ENCODE measurements around the gene SCAPER. TPM values are rescaled to one million over a fixed set of nuclear protein-coding genes. Genes with fewer than 3 reads are reported as not detected.
A peak's percentile ranks its signal among the peaks of the same experiment; 100 is the strongest.

SCAPER gene
- total and polyA plus RNA-seq, 10 of the 15 experiments (the other 5 are each of a cell fraction or from before 2014, with no cell fraction given): 1.0 to 7.7 (median 3.9) TPM

DNA sequence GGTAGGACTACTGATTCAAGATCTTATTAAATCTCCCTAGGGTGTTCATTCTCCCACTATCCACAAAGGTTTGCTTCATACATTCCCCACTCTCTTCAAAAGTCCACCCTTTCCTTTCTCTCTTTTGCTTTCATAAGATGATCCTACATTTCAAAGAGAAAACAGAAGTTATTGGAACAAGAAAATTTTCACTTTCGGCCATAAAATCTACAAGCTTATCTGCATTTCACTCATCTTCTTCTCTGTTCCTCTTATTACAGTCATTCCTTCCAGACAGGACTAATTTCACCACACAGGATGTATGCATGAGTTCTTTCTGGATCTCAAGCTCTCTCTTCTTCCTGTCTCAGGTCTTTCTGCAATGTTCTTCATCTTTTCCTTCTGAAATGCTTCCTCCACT, 329.9 kb downstream of the SCAPER start (continued):
- TF ChIP-seq, protein P1, sequence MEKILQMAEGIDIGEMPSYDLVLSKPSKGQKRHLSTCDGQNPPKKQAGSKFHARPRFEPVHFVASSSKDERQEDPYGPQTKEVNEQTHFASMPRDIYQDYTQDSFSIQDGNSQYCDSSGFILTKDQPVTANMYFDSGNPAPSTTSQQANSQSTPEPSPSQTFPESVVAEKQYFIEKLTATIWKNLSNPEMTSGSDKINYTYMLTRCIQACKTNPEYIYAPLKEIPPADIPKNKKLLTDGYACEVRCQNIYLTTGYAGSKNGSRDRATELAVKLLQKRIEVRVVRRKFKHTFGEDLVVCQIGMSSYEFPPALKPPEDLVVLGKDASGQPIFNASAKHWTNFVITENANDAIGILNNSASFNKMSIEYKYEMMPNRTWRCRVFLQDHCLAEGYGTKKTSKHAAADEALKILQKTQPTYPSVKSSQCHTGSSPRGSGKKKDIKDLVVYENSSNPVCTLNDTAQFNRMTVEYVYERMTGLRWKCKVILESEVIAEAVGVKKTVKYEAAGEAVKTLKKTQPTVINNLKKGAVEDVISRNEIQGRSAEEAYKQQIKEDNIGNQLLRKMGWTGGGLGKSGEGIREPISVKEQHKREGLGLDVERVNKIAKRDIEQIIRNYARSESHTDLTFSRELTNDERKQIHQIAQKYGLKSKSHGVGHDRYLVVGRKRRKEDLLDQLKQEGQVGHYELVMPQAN (conservative IDR thresholded peaks at IDR 0.05): no peak
- TF ChIP-seq, protein P2, sequence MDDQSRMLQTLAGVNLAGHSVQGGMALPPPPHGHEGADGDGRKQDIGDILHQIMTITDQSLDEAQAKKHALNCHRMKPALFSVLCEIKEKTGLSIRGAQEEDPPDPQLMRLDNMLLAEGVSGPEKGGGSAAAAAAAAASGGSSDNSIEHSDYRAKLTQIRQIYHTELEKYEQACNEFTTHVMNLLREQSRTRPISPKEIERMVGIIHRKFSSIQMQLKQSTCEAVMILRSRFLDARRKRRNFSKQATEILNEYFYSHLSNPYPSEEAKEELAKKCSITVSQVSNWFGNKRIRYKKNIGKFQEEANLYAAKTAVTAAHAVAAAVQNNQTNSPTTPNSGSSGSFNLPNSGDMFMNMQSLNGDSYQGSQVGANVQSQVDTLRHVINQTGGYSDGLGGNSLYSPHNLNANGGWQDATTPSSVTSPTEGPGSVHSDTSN (IDR thresholded peaks at IDR 0.05; ENCODE audit: insufficient replicate concordance, low read depth, low read length): no peak
- TF ChIP-seq MTA3 (IDR thresholded peaks at IDR 0.05; ENCODE audit: borderline replicate concordance, low read length) (peak; percentile 99), SMAD5 (IDR thresholded peaks at IDR 0.05; ENCODE audit: low read depth) (no peak), EZH2 (IDR thresholded peaks at IDR 0.05; ENCODE audit: borderline replicate concordance, control insufficient read depth, low read depth, low read length) (no peak), KAT2A (conservative IDR thresholded peaks at IDR 0.05; ENCODE audit: control insufficient read depth, low read depth, low read length) (no peak), ZNF622 (IDR thresholded peaks at IDR 0.05) (no peak), SREBF2 (IDR thresholded peaks at IDR 0.05; ENCODE audit: low read length) (no peak), RAD21 (IDR thresholded peaks at IDR 0.05; ENCODE audit: insufficient read depth, low read depth, low read length) (no peak), BHLHE40 (IDR thresholded peaks at IDR 0.05; ENCODE audit: borderline replicate concordance in 1 of 2, low read depth in 2 of 2, low read length in 1 of 2) (peak; percentile 41 to 45; a peak in 1 of 4 replicates), SMARCA5 (IDR thresholded peaks at IDR 0.05) (no peak), HCFC1 (IDR thresholded peaks at IDR 0.05; ENCODE audit: low read length) (no peak), ZNF384 (IDR thresholded peaks at IDR 0.05; ENCODE audit: borderline replicate concordance, low read depth, low read length) (no peak)
- TF ChIP-seq, protein P3, sequence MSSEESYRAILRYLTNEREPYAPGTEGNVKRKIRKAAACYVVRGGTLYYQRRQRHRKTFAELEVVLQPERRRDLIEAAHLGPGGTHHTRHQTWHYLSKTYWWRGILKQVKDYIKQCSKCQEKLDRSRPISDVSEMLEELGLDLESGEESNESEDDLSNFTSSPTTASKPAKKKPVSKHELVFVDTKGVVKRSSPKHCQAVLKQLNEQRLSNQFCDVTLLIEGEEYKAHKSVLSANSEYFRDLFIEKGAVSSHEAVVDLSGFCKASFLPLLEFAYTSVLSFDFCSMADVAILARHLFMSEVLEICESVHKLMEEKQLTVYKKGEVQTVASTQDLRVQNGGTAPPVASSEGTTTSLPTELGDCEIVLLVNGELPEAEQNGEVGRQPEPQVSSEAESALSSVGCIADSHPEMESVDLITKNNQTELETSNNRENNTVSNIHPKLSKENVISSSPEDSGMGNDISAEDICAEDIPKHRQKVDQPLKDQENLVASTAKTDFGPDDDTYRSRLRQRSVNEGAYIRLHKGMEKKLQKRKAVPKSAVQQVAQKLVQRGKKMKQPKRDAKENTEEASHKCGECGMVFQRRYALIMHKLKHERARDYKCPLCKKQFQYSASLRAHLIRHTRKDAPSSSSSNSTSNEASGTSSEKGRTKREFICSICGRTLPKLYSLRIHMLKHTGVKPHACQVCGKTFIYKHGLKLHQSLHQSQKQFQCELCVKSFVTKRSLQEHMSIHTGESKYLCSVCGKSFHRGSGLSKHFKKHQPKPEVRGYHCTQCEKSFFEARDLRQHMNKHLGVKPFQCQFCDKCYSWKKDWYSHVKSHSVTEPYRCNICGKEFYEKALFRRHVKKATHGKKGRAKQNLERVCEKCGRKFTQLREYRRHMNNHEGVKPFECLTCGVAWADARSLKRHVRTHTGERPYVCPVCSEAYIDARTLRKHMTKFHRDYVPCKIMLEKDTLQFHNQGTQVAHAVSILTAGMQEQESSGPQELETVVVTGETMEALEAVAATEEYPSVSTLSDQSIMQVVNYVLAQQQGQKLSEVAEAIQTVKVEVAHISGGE (CRISPR knock-in tag; IDR thresholded peaks at IDR 0.05): no peak
- TF ChIP-seq, protein P4, sequence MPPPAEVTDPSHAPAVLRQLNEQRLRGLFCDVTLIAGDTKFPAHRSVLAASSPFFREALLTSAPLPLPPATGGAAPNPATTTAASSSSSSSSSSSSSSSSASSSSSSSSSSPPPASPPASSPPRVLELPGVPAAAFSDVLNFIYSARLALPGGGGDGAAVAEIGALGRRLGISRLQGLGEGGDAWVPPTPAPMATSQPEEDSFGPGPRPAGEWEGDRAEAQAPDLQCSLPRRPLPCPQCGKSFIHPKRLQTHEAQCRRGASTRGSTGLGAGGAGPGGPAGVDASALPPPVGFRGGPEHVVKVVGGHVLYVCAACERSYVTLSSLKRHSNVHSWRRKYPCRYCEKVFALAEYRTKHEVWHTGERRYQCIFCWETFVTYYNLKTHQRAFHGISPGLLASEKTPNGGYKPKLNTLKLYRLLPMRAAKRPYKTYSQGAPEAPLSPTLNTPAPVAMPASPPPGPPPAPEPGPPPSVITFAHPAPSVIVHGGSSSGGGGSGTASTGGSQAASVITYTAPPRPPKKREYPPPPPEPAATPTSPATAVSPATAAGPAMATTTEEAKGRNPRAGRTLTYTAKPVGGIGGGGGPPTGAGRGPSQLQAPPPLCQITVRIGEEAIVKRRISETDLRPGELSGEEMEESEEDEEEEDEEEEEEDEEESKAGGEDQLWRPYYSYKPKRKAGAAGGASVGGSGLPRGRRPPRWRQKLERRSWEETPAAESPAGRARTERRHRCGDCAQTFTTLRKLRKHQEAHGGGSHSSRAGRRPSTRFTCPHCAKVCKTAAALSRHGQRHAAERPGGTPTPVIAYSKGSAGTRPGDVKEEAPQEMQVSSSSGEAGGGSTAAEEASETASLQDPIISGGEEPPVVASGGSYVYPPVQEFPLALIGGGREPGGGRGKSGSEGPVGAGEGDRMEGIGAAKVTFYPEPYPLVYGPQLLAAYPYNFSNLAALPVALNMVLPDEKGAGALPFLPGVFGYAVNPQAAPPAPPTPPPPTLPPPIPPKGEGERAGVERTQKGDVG (CRISPR knock-in tag; IDR thresholded peaks at IDR 0.05): no peak
- TF ChIP-seq, protein P5, sequence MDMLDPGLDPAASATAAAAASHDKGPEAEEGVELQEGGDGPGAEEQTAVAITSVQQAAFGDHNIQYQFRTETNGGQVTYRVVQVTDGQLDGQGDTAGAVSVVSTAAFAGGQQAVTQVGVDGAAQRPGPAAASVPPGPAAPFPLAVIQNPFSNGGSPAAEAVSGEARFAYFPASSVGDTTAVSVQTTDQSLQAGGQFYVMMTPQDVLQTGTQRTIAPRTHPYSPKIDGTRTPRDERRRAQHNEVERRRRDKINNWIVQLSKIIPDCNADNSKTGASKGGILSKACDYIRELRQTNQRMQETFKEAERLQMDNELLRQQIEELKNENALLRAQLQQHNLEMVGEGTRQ (IDR thresholded peaks at IDR 0.05; ENCODE audit: borderline replicate concordance, low read depth, low read length): no peak
- TF ChIP-seq, protein P6, sequence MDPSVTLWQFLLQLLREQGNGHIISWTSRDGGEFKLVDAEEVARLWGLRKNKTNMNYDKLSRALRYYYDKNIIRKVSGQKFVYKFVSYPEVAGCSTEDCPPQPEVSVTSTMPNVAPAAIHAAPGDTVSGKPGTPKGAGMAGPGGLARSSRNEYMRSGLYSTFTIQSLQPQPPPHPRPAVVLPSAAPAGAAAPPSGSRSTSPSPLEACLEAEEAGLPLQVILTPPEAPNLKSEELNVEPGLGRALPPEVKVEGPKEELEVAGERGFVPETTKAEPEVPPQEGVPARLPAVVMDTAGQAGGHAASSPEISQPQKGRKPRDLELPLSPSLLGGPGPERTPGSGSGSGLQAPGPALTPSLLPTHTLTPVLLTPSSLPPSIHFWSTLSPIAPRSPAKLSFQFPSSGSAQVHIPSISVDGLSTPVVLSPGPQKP (IDR thresholded peaks at IDR 0.05; ENCODE audit: low read depth, low read length): no peak

Measured in GM12878 (cell line).